ENCODE data around the gene PDXK. TPM values are rescaled to one million over a fixed set of nuclear protein-coding genes. Genes with fewer than 3 reads are reported as not detected.

Gene PDXK
- total RNA-seq, 1 experiment from 2014 or later: 175 TPM

GRCh38 chr21:43771199-43771675 lies 52.3 kb downstream of the PDXK start:
- Histone ChIP-seq H3K4me2 (no peak overlapping the region), H3K27me3 (ENCODE audit: insufficient read depth, low read depth) (no peaks in the 10 kb centered on the region), H3K4me3 (no peak overlapping the region), H3K27ac (0 out of 2 replicates have a peak overlapping the region, but pooled peaks have one; percentile 1), H3K36me3 (ENCODE audit: low read depth) (peaks cover 15% of the 10 kb centered on the region), H3K4me1 (replicated peaks; ENCODE audit: insufficient read depth) (peaks cover 46% of the 10 kb centered on the region), H4K20me1 (ENCODE audit: insufficient read depth) (peaks cover 7% of the 10 kb centered on the region), H3F3A (ENCODE audit: insufficient read depth, low read depth) (peaks cover 65% of the 10 kb centered on the region), H3K79me2 (ENCODE audit: low read depth) (peaks cover 34% of the 10 kb centered on the region), H3K9me2 (ENCODE audit: insufficient read depth) (no peaks in the 10 kb centered on the region), H2AFZ (no peak overlapping the region), H3K9me3 (ENCODE audit: insufficient read depth, low read depth) (no peaks in the 10 kb centered on the region)
- intact Hi-C loops (cut with micrococcal nuclease; ENCODE audit: unreplicated experiment): no loop called here
- no TSS peak for BruUV-seq (replicated peaks)
- TF ChIP-seq, protein P1, sequence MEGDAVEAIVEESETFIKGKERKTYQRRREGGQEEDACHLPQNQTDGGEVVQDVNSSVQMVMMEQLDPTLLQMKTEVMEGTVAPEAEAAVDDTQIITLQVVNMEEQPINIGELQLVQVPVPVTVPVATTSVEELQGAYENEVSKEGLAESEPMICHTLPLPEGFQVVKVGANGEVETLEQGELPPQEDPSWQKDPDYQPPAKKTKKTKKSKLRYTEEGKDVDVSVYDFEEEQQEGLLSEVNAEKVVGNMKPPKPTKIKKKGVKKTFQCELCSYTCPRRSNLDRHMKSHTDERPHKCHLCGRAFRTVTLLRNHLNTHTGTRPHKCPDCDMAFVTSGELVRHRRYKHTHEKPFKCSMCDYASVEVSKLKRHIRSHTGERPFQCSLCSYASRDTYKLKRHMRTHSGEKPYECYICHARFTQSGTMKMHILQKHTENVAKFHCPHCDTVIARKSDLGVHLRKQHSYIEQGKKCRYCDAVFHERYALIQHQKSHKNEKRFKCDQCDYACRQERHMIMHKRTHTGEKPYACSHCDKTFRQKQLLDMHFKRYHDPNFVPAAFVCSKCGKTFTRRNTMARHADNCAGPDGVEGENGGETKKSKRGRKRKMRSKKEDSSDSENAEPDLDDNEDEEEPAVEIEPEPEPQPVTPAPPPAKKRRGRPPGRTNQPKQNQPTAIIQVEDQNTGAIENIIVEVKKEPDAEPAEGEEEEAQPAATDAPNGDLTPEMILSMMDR (conservative IDR thresholded peaks at IDR 0.05): no peak
- TF ChIP-seq EZH2 (IDR thresholded peaks at IDR 0.05; ENCODE audit: low read depth): no peak
- DNase-seq: no peak
- ChIA-PET CTCF (no interaction called here), POLR2A (ENCODE audit: unreplicated experiment) (no interaction called here)

GRCh38 chr21:43771698-43772424 lies 52.9 kb downstream of the PDXK start:
- H3K79me2 ChIP-seq (ENCODE audit: low read depth): peaks cover 34% of the 10 kb centered on the region
- peak overlapping the region; percentile 37; the same call in 1 of the 2 replicates for H3K27ac ChIP-seq
- no peaks in the 10 kb centered on the region for H3K9me3 ChIP-seq (ENCODE audit: insufficient read depth, low read depth)
- intact Hi-C loops (cut with micrococcal nuclease; ENCODE audit: unreplicated experiment): no loop called here
- peaks cover 45% of the 10 kb centered on the region for H3K4me1 ChIP-seq (replicated peaks; ENCODE audit: insufficient read depth)
- H3K27me3 ChIP-seq (ENCODE audit: insufficient read depth, low read depth): no peaks in the 10 kb centered on the region
- TF ChIP-seq EZH2 (IDR thresholded peaks at IDR 0.05; ENCODE audit: low read depth): no peak
- TF ChIP-seq, protein P1 (conservative IDR thresholded peaks at IDR 0.05): no peak
- ChIA-PET POLR2A (ENCODE audit: unreplicated experiment) (no interaction called here), CTCF (no interaction called here)
- H3F3A ChIP-seq (ENCODE audit: insufficient read depth, low read depth): peaks cover 59% of the 10 kb centered on the region
- H4K20me1 ChIP-seq (ENCODE audit: insufficient read depth): peaks cover 7% of the 10 kb centered on the region
- no peak for DNase-seq
- H3K36me3 ChIP-seq (ENCODE audit: low read depth): peaks cover 15% of the 10 kb centered on the region
- no peak overlapping the region for H3K4me3 ChIP-seq
- H3K9me2 ChIP-seq (ENCODE audit: insufficient read depth): no peaks in the 10 kb centered on the region
- no TSS peak for BruUV-seq (replicated peaks)
- no peak overlapping the region for H2AFZ ChIP-seq
- H3K4me2 ChIP-seq: no peak overlapping the region

DNA sequence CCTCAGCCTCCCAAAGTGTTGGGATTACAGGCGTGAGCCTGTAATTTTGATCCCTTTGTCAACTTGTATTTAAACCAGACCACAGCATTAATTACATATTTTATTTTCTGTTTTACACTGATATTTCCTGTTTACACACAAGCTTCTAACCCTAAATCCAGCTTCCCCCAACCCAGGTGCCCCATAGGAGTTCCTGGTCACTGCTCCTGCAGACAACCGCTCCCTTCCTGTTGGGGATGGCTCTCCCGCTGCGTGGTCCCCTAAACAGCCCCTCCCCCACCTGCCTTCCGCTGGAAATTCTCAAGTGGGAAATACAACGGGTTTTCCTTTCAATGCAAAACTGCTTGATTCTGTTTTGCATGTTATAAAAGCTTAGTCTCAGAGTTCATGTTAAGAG lies 53.5 kb downstream of the PDXK start:
- no peak for DNase-seq
- Histone ChIP-seq H3K4me1 (replicated peaks; ENCODE audit: insufficient read depth) (peaks cover 42% of the 10 kb centered on the region), H3F3A (ENCODE audit: insufficient read depth, low read depth) (peaks cover 59% of the 10 kb centered on the region), H3K4me3 (no peak overlapping the region), H3K27ac (peak overlapping the region; percentile 37; the same call in 1 of the 2 replicates), H4K20me1 (ENCODE audit: insufficient read depth) (peaks cover 7% of the 10 kb centered on the region), H3K36me3 (ENCODE audit: low read depth) (peaks cover 15% of the 10 kb centered on the region), H3K79me2 (ENCODE audit: low read depth) (peaks cover 34% of the 10 kb centered on the region), H3K9me2 (ENCODE audit: insufficient read depth) (no peaks in the 10 kb centered on the region), H3K9me3 (ENCODE audit: insufficient read depth, low read depth) (no peaks in the 10 kb centered on the region), H2AFZ (no peak overlapping the region), H3K4me2 (no peak overlapping the region), H3K27me3 (ENCODE audit: insufficient read depth, low read depth) (no peaks in the 10 kb centered on the region)
- no peak for TF ChIP-seq EZH2 (IDR thresholded peaks at IDR 0.05; ENCODE audit: low read depth)
- TF ChIP-seq, protein P1 (conservative IDR thresholded peaks at IDR 0.05): no peak
- intact Hi-C loops (cut with micrococcal nuclease; ENCODE audit: unreplicated experiment): no loop called here
- BruUV-seq (replicated peaks): no TSS peak
- ChIA-PET POLR2A (ENCODE audit: unreplicated experiment) (interaction anchor here (0.7 kb wide), 1 partner anchor 31 kb away, joined by 3 read pairs; no protein-coding TSS in a partner anchor), CTCF (no interaction called here)

Data from PC-9 (cell line).